ENCODE results near the gene NID1. TPM values are rescaled to one million over a fixed set of nuclear protein-coding genes. Genes with fewer than 3 reads are reported as not detected.

Gene NID1
- total RNA-seq, 6 donors from 2014 or later = 26.8 to 81.1 (median 46.1) TPM

DNA sequence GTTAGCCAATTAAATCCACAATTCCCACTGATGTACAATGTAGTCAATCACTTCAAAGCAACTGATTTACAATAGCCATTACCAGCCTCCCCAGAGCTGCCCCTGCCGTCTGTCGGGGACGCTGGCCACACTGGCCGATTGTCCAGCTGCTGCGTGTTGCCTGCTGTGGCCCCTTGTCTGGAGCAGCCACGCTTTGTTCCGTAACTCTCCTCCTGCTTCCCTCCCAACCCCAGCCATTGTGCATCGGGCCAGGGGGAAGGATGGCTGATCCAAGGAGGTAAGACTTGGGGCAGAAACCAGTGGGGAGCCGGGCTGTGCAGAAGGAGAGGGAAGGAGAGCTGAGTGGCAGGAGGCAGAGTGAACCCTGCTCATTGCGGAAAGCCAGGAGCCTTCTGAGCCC lies 114.6 kb downstream of the NID1 start:
- Histone ChIP-seq H3K36me3 (no peaks in the 10 kb centered on the region), H3K27me3 (no peaks in the 10 kb centered on the region), H3K27ac (no peak overlapping the region), H3K9me3 (no peaks in the 10 kb centered on the region), H3K4me3 (no peak overlapping the region), H3K4me1 (peaks cover 7 to 34% (median 20%) of the 10 kb centered on the region in 4 donors)
- DNase-seq = no peak
- whole genome bisulfite sequencing, 2 donors = 96 to 99% methylated on average over 9 to 10 of the region's 10 CpGs
- no peak for ATAC-seq (ENCODE audit: low FRiP score in 2 of 2)
- TF ChIP-seq POLR2AphosphoS5 (IDR thresholded peaks at IDR 0.05) (no peak), EP300 (IDR thresholded peaks at IDR 0.05) (no peak), POLR2A (IDR thresholded peaks at IDR 0.05) (no peak)
- TF ChIP-seq, protein P1, sequence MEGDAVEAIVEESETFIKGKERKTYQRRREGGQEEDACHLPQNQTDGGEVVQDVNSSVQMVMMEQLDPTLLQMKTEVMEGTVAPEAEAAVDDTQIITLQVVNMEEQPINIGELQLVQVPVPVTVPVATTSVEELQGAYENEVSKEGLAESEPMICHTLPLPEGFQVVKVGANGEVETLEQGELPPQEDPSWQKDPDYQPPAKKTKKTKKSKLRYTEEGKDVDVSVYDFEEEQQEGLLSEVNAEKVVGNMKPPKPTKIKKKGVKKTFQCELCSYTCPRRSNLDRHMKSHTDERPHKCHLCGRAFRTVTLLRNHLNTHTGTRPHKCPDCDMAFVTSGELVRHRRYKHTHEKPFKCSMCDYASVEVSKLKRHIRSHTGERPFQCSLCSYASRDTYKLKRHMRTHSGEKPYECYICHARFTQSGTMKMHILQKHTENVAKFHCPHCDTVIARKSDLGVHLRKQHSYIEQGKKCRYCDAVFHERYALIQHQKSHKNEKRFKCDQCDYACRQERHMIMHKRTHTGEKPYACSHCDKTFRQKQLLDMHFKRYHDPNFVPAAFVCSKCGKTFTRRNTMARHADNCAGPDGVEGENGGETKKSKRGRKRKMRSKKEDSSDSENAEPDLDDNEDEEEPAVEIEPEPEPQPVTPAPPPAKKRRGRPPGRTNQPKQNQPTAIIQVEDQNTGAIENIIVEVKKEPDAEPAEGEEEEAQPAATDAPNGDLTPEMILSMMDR (IDR thresholded peaks at IDR 0.05) = no peak

DNA sequence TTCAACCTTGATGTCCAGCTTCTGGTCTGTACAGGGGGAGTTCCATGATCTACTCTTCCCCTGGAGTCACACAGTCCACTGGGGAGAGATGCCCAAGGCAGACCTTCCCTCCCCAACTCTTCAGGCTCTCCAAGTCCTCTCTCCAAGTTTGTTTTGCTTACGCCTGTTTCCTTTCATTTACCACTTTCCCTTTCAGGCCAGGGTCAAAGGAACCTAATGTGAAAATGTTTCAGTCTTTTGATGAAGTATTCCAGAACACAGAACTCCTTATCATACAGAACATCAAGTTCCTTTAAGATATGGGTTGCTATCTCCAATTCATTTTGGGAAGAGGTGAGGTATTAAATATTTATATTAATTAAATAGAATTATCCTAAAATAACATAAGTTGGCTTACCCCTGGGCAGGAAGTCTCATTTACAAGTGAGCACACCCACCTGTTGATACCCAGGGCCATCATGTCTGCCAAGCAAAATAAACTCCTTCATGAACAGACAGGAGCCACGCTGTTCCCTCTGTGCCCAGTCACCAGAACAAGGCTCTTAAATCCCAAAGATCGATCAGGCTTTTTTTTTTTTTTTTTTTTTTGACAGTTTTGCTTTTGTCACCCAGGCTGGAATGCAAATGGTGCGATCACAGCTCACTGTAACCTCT lies 116.0 kb downstream of the NID1 start:
- Histone ChIP-seq H3K27ac (peak overlapping the region in 2 of 4 donors; percentile 22 to 46), H3K9me3 (no peaks in the 10 kb centered on the region), H3K36me3 (no peaks in the 10 kb centered on the region)

DNA sequence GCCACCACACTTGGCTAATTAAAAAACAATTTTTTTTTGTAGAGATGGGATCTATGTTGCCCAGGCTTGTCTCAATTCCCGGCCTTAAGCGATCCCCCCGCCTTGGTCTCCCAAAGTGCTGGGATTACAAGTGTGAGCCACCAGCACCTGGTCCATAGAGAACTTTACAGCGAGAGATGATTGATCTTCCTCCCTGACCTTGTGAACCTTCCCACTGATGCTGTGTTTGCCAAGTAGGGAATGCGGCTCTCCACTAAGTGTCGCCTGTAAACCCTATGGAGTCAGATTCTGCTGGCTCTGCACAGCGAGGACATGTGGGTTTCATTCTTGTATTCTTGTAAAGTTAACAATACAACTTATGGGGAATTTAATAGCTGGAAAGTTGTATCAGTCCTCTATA lies 116.9 kb downstream of the NID1 start:
- TF ChIP-seq, protein P1 (IDR thresholded peaks at IDR 0.05) = no peak
- TF ChIP-seq POLR2A (IDR thresholded peaks at IDR 0.05) = no peak
- no peak for TF ChIP-seq EP300 (IDR thresholded peaks at IDR 0.05)
- no peak for TF ChIP-seq POLR2AphosphoS5 (IDR thresholded peaks at IDR 0.05)
- Histone ChIP-seq H3K9me3 (no peaks in the 10 kb centered on the region), H3K36me3 (no peaks in the 10 kb centered on the region), H3K27ac (peak overlapping the region in 2 of 4 donors; percentile 46 to 75), H3K4me3 (no peak overlapping the region), H3K4me1 (peaks cover 0 to 16% (median 8%) of the 10 kb centered on the region in 4 donors), H3K27me3 (no peaks in the 10 kb centered on the region)
- WGBS, 2 donors = 89% methylated on average over 7 of the region's 7 CpGs
- no peak for DNase-seq
- no peak for ATAC-seq (ENCODE audit: low FRiP score in 2 of 2)

More for the DNA sequence above, 116.0 kb downstream of the NID1 start:
- H3K4me3 ChIP-seq = no peak overlapping the region
- WGBS, 2 donors = 67 to 78% methylated on average over 4 of the region's 4 CpGs
- no peaks in the 10 kb centered on the region for H3K27me3 ChIP-seq
- no peak for ATAC-seq (ENCODE audit: low FRiP score in 2 of 2)
- DNase-seq = no peak
- TF ChIP-seq, protein P1 (IDR thresholded peaks at IDR 0.05) = no peak
- no peak for TF ChIP-seq POLR2AphosphoS5 (IDR thresholded peaks at IDR 0.05)
- TF ChIP-seq EP300 (IDR thresholded peaks at IDR 0.05) = no peak
- no peak for TF ChIP-seq POLR2A (IDR thresholded peaks at IDR 0.05)
- peaks cover 2 to 21% (median 14%) of the 10 kb centered on the region in 4 donors for H3K4me1 ChIP-seq

DNA sequence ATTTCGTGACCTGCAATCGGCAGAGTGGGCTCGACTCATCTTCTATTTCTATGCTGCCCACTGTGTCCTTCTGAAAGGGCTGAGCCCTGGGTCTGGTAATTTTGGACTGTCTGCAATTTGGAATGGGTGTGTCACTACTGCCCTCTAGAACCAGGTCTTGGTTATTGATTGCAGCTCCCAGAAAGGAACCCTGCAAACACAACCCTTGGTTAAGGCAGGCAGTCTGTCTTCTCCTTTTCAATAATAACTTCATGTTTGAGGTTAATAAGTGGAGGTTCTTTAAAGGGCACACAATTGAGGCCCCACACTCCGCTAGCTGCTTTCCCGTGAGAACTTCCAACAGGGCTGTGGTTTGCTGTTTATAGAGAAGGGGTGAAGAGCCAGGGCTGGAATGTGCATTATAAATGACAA lies 118.3 kb downstream of the NID1 start:
- TF ChIP-seq, protein P1 (IDR thresholded peaks at IDR 0.05) = peak in 2 of 6 experiments; percentile 13 to 33
- no peak for TF ChIP-seq POLR2A (IDR thresholded peaks at IDR 0.05)

More for the DNA sequence above, 118.3 kb downstream of the NID1 start:
- H3K36me3 ChIP-seq = no peaks in the 10 kb centered on the region
- no peaks in the 10 kb centered on the region for H3K9me3 ChIP-seq
- DNase-seq (no peak), ATAC-seq (ENCODE audit: low FRiP score in 2 of 2) (peak; percentile 31 to 53)
- H3K4me1 ChIP-seq = peaks cover 5 to 16% (median 8%) of the 10 kb centered on the region in 4 donors
- peak overlapping the region; percentile 29 to 75 (median 64) for H3K27ac ChIP-seq
- 54 to 81% methylated on average over 5 of the region's 5 CpGs for WGBS, 2 donors
- H3K27me3 ChIP-seq = no peaks in the 10 kb centered on the region
- no peak overlapping the region for H3K4me3 ChIP-seq

All from upper lobe of left lung (tissue), 6 donors.